IMR-90 (cell line): ENCODE measurements around the gene ANTXR1.

Experiments used
- CHD1 ChIP-seq: IDR thresholded peaks from 2 replicates; pipeline ENCODE4 v1.6.1; 2012; ENCODE audit warnings: low read depth, low read length, improper control_type of control experiment
- FOS ChIP-seq: fragments of 150-350 bp; IDR thresholded peaks from 2 replicates; pipeline ENCODE4 v1.6.1; 2016; ENCODE audit warnings: low read depth, low read length
- MAZ ChIP-seq: IDR thresholded peaks from 2 replicates; pipeline ENCODE4 v1.6.1; 2012; ENCODE audit warnings: low read depth, mild to moderate bottlenecking, low read length, improper control_type of control experiment, moderate library complexity, borderline replicate concordance
- MXI1 ChIP-seq: IDR thresholded peaks from 2 replicates; pipeline ENCODE4 v1.6.1; 2012; ENCODE audit warnings: low read depth, mild to moderate bottlenecking, low read length, moderate library complexity, borderline replicate concordance
- POLR2A ChIP-seq: IDR thresholded peaks from 2 replicates; pipeline ENCODE4 v1.6.1; 2012; ENCODE audit warnings: mild to moderate bottlenecking, low read depth, low read length
- RAD21 ChIP-seq: IDR thresholded peaks from 2 replicates; pipeline ENCODE4 v1.6.1; 2012; ENCODE audit warnings: low read length, improper control_type of control experiment
- RFX5 ChIP-seq: IDR thresholded peaks from 2 replicates; pipeline ENCODE4 v1.8.0; 2012; ENCODE audit warnings: low read depth, mild to moderate bottlenecking, low read length, moderate library complexity
- TF ChIP-seq, protein P1 (sequence below): conservative IDR thresholded peaks from 2 replicates; pipeline ENCODE4 v1.5.1; 2012; ENCODE audit warnings: mild to moderate bottlenecking, low read depth, low read length, improper control_type of control experiment
- TF ChIP-seq, protein P2 (sequence below): fragments of 150-350 bp; IDR thresholded peaks from 2 replicates; pipeline ENCODE4 v1.6.1; 2016; ENCODE audit warnings: low read depth, mild to moderate bottlenecking, low read length, moderate library complexity, borderline replicate concordance

DNA sequence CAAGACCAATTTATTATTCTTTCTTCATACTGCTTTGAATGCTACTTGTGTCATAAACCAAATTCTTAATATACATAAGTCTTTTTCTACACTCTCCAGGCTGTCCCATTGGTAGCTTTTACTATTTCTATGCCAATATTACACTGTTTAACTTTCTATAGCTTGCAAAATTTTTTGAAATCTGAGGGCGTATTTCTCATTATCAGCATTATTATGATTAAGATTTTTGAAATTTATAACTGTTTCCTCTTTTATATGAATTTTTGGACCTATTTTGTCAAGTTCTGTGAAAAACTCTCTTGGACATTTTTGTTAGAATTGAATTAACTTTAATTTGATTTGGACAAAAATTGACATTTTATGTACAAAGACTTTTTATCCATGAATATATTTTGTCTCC, 275.4 kb downstream of the ANTXR1 start:
- TF ChIP-seq FOS, result no peak
- TF ChIP-seq, protein P1, sequence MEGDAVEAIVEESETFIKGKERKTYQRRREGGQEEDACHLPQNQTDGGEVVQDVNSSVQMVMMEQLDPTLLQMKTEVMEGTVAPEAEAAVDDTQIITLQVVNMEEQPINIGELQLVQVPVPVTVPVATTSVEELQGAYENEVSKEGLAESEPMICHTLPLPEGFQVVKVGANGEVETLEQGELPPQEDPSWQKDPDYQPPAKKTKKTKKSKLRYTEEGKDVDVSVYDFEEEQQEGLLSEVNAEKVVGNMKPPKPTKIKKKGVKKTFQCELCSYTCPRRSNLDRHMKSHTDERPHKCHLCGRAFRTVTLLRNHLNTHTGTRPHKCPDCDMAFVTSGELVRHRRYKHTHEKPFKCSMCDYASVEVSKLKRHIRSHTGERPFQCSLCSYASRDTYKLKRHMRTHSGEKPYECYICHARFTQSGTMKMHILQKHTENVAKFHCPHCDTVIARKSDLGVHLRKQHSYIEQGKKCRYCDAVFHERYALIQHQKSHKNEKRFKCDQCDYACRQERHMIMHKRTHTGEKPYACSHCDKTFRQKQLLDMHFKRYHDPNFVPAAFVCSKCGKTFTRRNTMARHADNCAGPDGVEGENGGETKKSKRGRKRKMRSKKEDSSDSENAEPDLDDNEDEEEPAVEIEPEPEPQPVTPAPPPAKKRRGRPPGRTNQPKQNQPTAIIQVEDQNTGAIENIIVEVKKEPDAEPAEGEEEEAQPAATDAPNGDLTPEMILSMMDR, result no peak
- TF ChIP-seq RFX5, result no peak
- TF ChIP-seq CHD1, result no peak
- no peak for TF ChIP-seq POLR2A
- TF ChIP-seq MXI1, result no peak
- TF ChIP-seq MAZ, result no peak
- TF ChIP-seq RAD21, result no peak
- TF ChIP-seq, protein P2, sequence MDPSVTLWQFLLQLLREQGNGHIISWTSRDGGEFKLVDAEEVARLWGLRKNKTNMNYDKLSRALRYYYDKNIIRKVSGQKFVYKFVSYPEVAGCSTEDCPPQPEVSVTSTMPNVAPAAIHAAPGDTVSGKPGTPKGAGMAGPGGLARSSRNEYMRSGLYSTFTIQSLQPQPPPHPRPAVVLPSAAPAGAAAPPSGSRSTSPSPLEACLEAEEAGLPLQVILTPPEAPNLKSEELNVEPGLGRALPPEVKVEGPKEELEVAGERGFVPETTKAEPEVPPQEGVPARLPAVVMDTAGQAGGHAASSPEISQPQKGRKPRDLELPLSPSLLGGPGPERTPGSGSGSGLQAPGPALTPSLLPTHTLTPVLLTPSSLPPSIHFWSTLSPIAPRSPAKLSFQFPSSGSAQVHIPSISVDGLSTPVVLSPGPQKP, result no peak
